Kidney (tissue), 14 donors: ENCODE data around the gene DLGAP1. TPM values are rescaled to one million over a fixed set of nuclear protein-coding genes. Genes with fewer than 3 reads are reported as not detected.
A peak's percentile ranks its signal among the peaks of the same experiment; 100 is the strongest.

ENCODE experiments used
- DNase-seq, 5 donors: peaks; one replicate each; pipeline ENCODE4 v3.0.0-alpha.2; 2013 to 2020
- FAIRE-seq: peaks from 2 replicates; lab custom pipeline; 2012; peaks lifted over from hg19 to GRCh38; lab: Jason Lieb, UNC
- H3K27ac ChIP-seq, 2 donors: one replicate each; pipeline ENCODE4 v1.7.0; 2013; ENCODE audit warnings: low read depth in 2 of 2, low read length in 2 of 2, inconsistent platforms in 1 of 2
- H3K27me3 ChIP-seq: one replicate; pipeline ENCODE4 v1.7.1; 2013; ENCODE audit warnings: low read length, inconsistent platforms; ENCODE audit not compliant: control insufficient read depth, insufficient read depth
- H3K36me3 ChIP-seq, 3 donors: one replicate each; pipeline versions ENCODE4 v1.7.0 to v1.7.1; 2013; ENCODE audit warnings: low read length in 3 of 3, control low read depth in 1 of 3, inconsistent platforms in 1 of 3; ENCODE audit not compliant: insufficient read depth in 3 of 3, control insufficient read depth in 2 of 3
- H3K4me1 ChIP-seq, 3 donors: one replicate each; pipeline versions ENCODE4 v1.7.0 to v1.7.1; 2013; ENCODE audit warnings: low read length in 3 of 3, inconsistent platforms in 1 of 3, low read depth in 1 of 3; ENCODE audit not compliant: control insufficient read depth in 2 of 3, insufficient read depth in 2 of 3
- H3K4me3 ChIP-seq, 3 donors: one replicate each; pipeline versions ENCODE4 v1.7.0 to v1.8.1; 2013; ENCODE audit warnings: low read length in 3 of 3, control low read depth in 1 of 3, inconsistent platforms in 1 of 3
- H3K9ac ChIP-seq, 3 donors: one replicate each; pipeline versions ENCODE4 v1.7.0 to v1.7.1; 2013; ENCODE audit warnings: low read length in 3 of 3, control low read depth in 1 of 3, inconsistent platforms in 1 of 3
- H3K9me3 ChIP-seq, 3 donors: one replicate each; pipeline versions ENCODE4 v1.7.0 to v1.7.1; 2013; ENCODE audit warnings: low read length in 3 of 3, control low read depth in 1 of 3, inconsistent platforms in 1 of 3; ENCODE audit not compliant: control insufficient read depth in 2 of 3, insufficient read depth in 1 of 3
- CTCF ChIP-seq: IDR thresholded peaks from 3 replicates; pipeline ENCODE4 v1.5.1; 2012; ENCODE audit warnings: mild to moderate bottlenecking, moderate library complexity, borderline replicate concordance; ENCODE audit not compliant: insufficient read depth; ENCODE audit errors: extremely low read depth
- intact Hi-C: fragments of 100-400 bp; cut with DNase I; formaldehyde crosslinking; loops from one replicate; pipeline ENCODE4 v1.11.1; 2022
- polyA plus RNA-seq: library from polyadenylated mRNA; stranded (reverse); fragments of 350-450 nt; fragmentation: Illumina TruSeq; extraction: RNeasy Lipid Tissue Mini Kit (QIAGEN cat#74804); gene quantifications from one replicate; pipeline ENCODE4 v1.2.3, GENCODE V29; 2014; ENCODE audit warnings: low read depth, low replicate concordance; ENCODE audit not compliant: insufficient read depth
- total RNA-seq: library from RNA; stranded (reverse); fragmentation: NEBNext Ultra II Directional; extraction: Animal tissue kit (Norgen Biotek cat#: 25700); gene quantifications from one replicate; pipeline ENCODE4 v1.2.1, GENCODE V29; 2021
- donor health status: control.
- donor health status: control.
- donor health status: control.
- donor health status: control.
- donor health status: control.
- donor health status: DM: yes; HTN: yes; CAD: no.
- donor health status: Normal renal cell carcinoma (clear cell type).

The DLGAP1 gene
- total and polyA plus RNA-seq, 2 donors from 2014 or later = 1.2 to 32.8 TPM

GRCh38 chr18:3790703-3791102, 664.4 kb downstream of the DLGAP1 start:
- Histone ChIP-seq H3K27ac (no peak overlapping the region), H3K27me3 (no peaks in the 10 kb centered on the region), H3K4me1 (no peaks in the 10 kb centered on the region), H3K4me3 (no peak overlapping the region), H3K9me3 (no peaks in the 10 kb centered on the region), H3K9ac (no peak overlapping the region), H3K36me3 (no peaks in the 10 kb centered on the region)
- FAIRE-seq (no peak), DNase-seq (peak in 4 of 5 donors; percentile 76 to 88 (median 84))
- intact Hi-C loops = no loop called here
- TF ChIP-seq CTCF = no peak

- no peaks in the 10 kb centered on the region for H3K36me3 ChIP-seq
- H3K9me3 ChIP-seq = no peaks in the 10 kb centered on the region
- no peaks in the 10 kb centered on the region for H3K27me3 ChIP-seq
- DNase-seq = no peak
- no peak overlapping the region for H3K27ac ChIP-seq
- no peak overlapping the region for H3K9ac ChIP-seq
- H3K4me1 ChIP-seq = no peaks in the 10 kb centered on the region
- no peak for TF ChIP-seq CTCF
- intact Hi-C loops = no loop called here
- no peak overlapping the region for H3K4me3 ChIP-seq
- FAIRE-seq = no peak
These were observed 665.6 kb downstream of the DLGAP1 start for GRCh38 chr18:3789525-3789924.

- intact Hi-C loops = no loop called here
- no peak overlapping the region for H3K4me3 ChIP-seq
- no peaks in the 10 kb centered on the region for H3K9me3 ChIP-seq
- no peaks in the 10 kb centered on the region for H3K27me3 ChIP-seq
- DNase-seq (no peak), FAIRE-seq (no peak)
- no peaks in the 10 kb centered on the region for H3K4me1 ChIP-seq
- H3K27ac ChIP-seq = no peak overlapping the region
- H3K9ac ChIP-seq = no peak overlapping the region
- TF ChIP-seq CTCF = no peak
- H3K36me3 ChIP-seq = no peaks in the 10 kb centered on the region
These were observed 670.2 kb downstream of the DLGAP1 start for GRCh38 chr18:3784949-3785348.

- TF ChIP-seq CTCF = no peak
- no peaks in the 10 kb centered on the region for H3K4me1 ChIP-seq
- H3K27me3 ChIP-seq = no peaks in the 10 kb centered on the region
- no peaks in the 10 kb centered on the region for H3K9me3 ChIP-seq
- H3K9ac ChIP-seq = no peak overlapping the region
- DNase-seq (no peak), FAIRE-seq (no peak)
- H3K27ac ChIP-seq = no peak overlapping the region
- no peaks in the 10 kb centered on the region for H3K36me3 ChIP-seq
- intact Hi-C loops = no loop called here
- no peak overlapping the region for H3K4me3 ChIP-seq
These were observed 672.2 kb downstream of the DLGAP1 start for GRCh38 chr18:3782901-3783300.
